BJ (cell line): ENCODE results near the gene SEC24C. TPM values are rescaled to one million over a fixed set of nuclear protein-coding genes. Genes with fewer than 3 reads are reported as not detected.
A peak's percentile ranks its signal among the peaks of the same experiment; 100 is the strongest.

Experiments used
- CTCF ChIA-PET: fragments of 350-600 bp; formaldehyde crosslinking; extraction: SDS; loops from one replicate; lab custom pipeline; 2021; ENCODE audit warnings: antibody characterized with exemption, inconsistent platforms; lab: Yijun Ruan, JAX
- POLR2A ChIA-PET: fragments of 300-600 bp; sonication (Branson Sonifier 250); formaldehyde crosslinking; extraction: SDS; loops from one replicate; lab custom pipeline; 2021; ENCODE audit warnings: antibody characterized with exemption; lab: Charles Lee
- DNase-seq: peaks from one replicate; pipeline ENCODE4 v3.0.0-alpha.2; 2011; ENCODE audit warnings: low read depth
- H3K27me3 ChIP-seq: 2 replicates; pipeline ENCODE4 v1.6.0; 2011; ENCODE audit warnings: low read length; ENCODE audit not compliant: control insufficient read depth, insufficient read depth
- H3K36me3 ChIP-seq: 2 replicates; pipeline ENCODE4 v1.5.1; 2011; ENCODE audit warnings: low read length; ENCODE audit not compliant: control insufficient read depth, insufficient read depth
- H3K4me3 ChIP-seq: 2 replicates; pipeline ENCODE4 v1.5.1; 2011; ENCODE audit warnings: low read depth, mild to moderate bottlenecking, control low read depth, low read length
- CTCF ChIP-seq: IDR thresholded peaks from 2 replicates; pipeline ENCODE4 v1.5.1; 2011; ENCODE audit warnings: low read depth, mild to moderate bottlenecking, control low read depth, inconsistent platforms, low read length, moderate library complexity; ENCODE audit not compliant: insufficient read depth
- polyA plus RNA-seq: library from polyadenylated mRNA; depleted of rRNA; stranded (reverse); fragments of >200 nt; gene quantifications from 2 replicates; pipeline ENCODE4 v1.2.3, GENCODE V29; 2011

The SEC24C gene
- polyA plus RNA-seq, 1 experiment, result 92.2 TPM

GRCh38 chr10:73810358-73810734, 66.2 kb downstream of the SEC24C start:
- Histone ChIP-seq H3K36me3 (peaks cover 25% of the 10 kb centered on the region), H3K4me3 (peak overlapping the region; percentile 90), H3K27me3 (no peaks in the 10 kb centered on the region)
- ChIA-PET CTCF (interaction anchor here (0.7 to 1.1 kb wide), 2 partner anchors 64 to 610 kb away, joined by 3 read pairs; partner anchors contain the start of gene CAMK2G), POLR2A (interaction anchor here (0.7 kb wide), 1 partner anchor 84 kb away, joined by 6 read pairs; no protein-coding TSS in a partner anchor)
- DNase-seq, result no peak
- TF ChIP-seq CTCF, result no peak

- ChIA-PET CTCF (interaction anchor here (1.1 kb wide), 1 partner anchor 63 kb away, joined by 3 read pairs; the partner anchor contains the start of gene CAMK2G), POLR2A (interaction anchor here (0.7 kb wide), 1 partner anchor 83 kb away, joined by 6 read pairs; no protein-coding TSS in a partner anchor)
- Histone ChIP-seq H3K36me3 (peaks cover 21% of the 10 kb centered on the region), H3K4me3 (peak overlapping the region; percentile 90), H3K27me3 (no peaks in the 10 kb centered on the region)
- TF ChIP-seq CTCF, result no peak
- DNase-seq, result no peak
Observed at GRCh38 chr10:73810735-73811465, 66.7 kb downstream of the SEC24C start.

GRCh38 chr10:73812657-73813056, 68.5 kb downstream of the SEC24C start:
- no peak for DNase-seq
- H3K36me3 ChIP-seq, result peaks cover 12% of the 10 kb centered on the region
- H3K4me3 ChIP-seq, result no peak overlapping the region
- TF ChIP-seq CTCF, result no peak
- CTCF ChIA-PET, result interaction anchor here (1.3 kb wide), 2 partner anchors 67 to 128 kb away, joined by 4 to 6 read pairs; no protein-coding TSS in a partner anchor
- H3K27me3 ChIP-seq, result no peaks in the 10 kb centered on the region
- POLR2A ChIA-PET, result no interaction called here

GRCh38 chr10:73813333-73813732, 69.2 kb downstream of the SEC24C start:
- Histone ChIP-seq H3K36me3 (peaks cover 7% of the 10 kb centered on the region), H3K27me3 (no peaks in the 10 kb centered on the region), H3K4me3 (no peak overlapping the region)
- POLR2A ChIA-PET, result no interaction called here
- DNase-seq, result no peak
- CTCF ChIA-PET, result interaction anchor here (1.3 kb wide), 1 partner anchor 66 kb away, joined by 4 read pairs; no protein-coding TSS in a partner anchor
- TF ChIP-seq CTCF, result no peak

- no peak overlapping the region for H3K4me3 ChIP-seq
- no peak for DNase-seq
- peaks cover 5% of the 10 kb centered on the region for H3K36me3 ChIP-seq
- ChIA-PET POLR2A (no interaction called here), CTCF (interaction anchor here (0.5 to 0.7 kb wide), 3 partner anchors 11 to 160 kb away, joined by 3 read pairs; no protein-coding TSS in a partner anchor)
- no peaks in the 10 kb centered on the region for H3K27me3 ChIP-seq
- no peak for TF ChIP-seq CTCF
Observed at GRCh38 chr10:73814276-73814895, 70.2 kb downstream of the SEC24C start.
